ENCODE data around the gene SCEL.

DNA sequence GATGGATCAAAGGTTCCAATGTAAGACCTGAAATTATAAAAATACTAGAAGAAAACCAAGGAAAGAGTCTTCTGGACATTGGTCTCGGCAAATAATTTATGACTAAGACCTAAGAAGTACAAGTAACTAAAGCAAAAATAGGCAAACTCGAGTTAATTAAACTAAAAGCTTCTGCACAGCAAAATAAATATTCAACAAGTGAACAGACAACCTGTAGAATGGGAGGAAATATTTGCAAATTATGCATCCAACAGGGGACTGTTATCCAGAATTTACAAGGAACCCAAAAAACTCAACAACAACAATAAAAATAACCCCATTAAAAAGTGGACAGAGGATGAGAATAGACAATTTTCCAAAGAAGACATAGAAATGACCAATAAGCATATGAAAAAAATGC, 152.3 kb downstream of the SCEL start:
- TF ChIP-seq, protein P1, sequence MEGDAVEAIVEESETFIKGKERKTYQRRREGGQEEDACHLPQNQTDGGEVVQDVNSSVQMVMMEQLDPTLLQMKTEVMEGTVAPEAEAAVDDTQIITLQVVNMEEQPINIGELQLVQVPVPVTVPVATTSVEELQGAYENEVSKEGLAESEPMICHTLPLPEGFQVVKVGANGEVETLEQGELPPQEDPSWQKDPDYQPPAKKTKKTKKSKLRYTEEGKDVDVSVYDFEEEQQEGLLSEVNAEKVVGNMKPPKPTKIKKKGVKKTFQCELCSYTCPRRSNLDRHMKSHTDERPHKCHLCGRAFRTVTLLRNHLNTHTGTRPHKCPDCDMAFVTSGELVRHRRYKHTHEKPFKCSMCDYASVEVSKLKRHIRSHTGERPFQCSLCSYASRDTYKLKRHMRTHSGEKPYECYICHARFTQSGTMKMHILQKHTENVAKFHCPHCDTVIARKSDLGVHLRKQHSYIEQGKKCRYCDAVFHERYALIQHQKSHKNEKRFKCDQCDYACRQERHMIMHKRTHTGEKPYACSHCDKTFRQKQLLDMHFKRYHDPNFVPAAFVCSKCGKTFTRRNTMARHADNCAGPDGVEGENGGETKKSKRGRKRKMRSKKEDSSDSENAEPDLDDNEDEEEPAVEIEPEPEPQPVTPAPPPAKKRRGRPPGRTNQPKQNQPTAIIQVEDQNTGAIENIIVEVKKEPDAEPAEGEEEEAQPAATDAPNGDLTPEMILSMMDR (IDR thresholded peaks at IDR 0.05; ENCODE audit: extremely low read depth in 1 of 2, insufficient read depth in 1 of 2, low read depth in 1 of 2, low read length in 2 of 2), result no peak
- TF ChIP-seq, protein P2, sequence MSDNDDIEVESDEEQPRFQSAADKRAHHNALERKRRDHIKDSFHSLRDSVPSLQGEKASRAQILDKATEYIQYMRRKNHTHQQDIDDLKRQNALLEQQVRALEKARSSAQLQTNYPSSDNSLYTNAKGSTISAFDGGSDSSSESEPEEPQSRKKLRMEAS (IDR thresholded peaks at IDR 0.05; ENCODE audit: insufficient read depth, insufficient read length), result no peak
- no peak for TF ChIP-seq EZH2 (IDR thresholded peaks at IDR 0.05; ENCODE audit: borderline replicate concordance, low read depth, low read length, severe bottlenecking)
- TF ChIP-seq POLR2AphosphoS5 (IDR thresholded peaks at IDR 0.05; ENCODE audit: insufficient read depth, low read depth, low read length), result no peak
- no peak for TF ChIP-seq MYC (IDR thresholded peaks at IDR 0.05; ENCODE audit: low read depth, low read length)
- TF ChIP-seq POLR2A (IDR thresholded peaks at IDR 0.05; ENCODE audit: low read depth, low read length), result no peak
- no peak for TF ChIP-seq FOS (IDR thresholded peaks at IDR 0.05; ENCODE audit: borderline replicate concordance, insufficient read depth, low read length)
- no peak for TF ChIP-seq GATA2 (IDR thresholded peaks at IDR 0.05; ENCODE audit: insufficient read depth, insufficient read length, low read depth, low read length)

Measured in endothelial cell of umbilical vein (primary cell).